Hematopoietic multipotent progenitor cell treated with erythropoietin and hydrocortisone succinate and interleukin-3 and kit ligand, for 8 days (in vitro differentiated cells): ENCODE data around the gene SLC2A1.
"Not testable (repeated sequence)": the region's sequence is repeated elsewhere in the genome, so short reads cannot be mapped to it uniquely, and the experiment has no call there.

Experiments
- DNase-seq: peaks from one replicate; pipeline ENCODE4 v3.0.0-alpha.2; 2015

SLC2A1 gene

DNA sequence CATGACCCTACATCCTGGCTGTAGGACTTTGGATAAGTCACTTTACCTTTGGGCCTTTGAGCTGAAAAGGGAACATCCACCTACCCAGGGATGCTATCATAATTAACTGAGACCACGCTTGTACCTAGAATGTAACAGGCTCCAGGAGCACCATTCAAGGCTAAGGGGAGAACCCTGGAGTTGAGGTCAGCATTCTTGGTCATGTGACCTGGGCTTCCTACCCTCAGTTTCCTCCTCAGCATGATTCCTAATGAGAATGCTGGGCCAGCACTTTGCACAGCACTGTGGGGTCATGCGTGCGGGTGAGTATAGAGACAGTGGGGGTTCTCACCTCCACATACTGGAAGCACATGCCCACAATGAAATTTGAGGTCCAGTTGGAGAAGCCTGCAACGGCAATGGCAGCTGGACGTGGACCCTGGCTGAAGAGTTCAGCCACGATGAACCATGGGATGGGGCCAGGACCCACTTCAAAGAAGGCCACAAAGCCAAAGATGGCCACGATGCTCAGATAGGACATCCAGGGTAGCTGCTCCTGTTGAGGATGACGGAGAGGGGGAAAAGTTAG, 31.3 kb downstream of the SLC2A1 start:
- DNase-seq, result no peak

DNA sequence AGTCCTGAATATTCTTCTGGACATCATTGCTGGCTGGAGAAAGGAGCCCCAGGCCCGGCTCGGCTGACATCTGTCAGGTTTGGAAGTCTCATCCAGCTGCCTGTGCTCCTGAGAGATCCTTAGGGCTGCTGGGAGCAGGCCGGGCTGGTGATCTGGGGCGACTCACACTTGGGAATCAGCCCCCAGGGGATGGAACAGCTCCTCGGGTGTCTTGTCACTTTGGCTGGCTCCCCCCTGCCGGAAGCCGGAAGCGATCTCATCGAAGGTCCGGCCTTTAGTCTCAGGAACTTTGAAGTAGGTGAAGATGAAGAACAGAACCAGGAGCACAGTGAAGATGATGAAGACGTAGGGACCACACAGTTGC, 31.8 kb downstream of the SLC2A1 start:
- no peak for DNase-seq

DNA sequence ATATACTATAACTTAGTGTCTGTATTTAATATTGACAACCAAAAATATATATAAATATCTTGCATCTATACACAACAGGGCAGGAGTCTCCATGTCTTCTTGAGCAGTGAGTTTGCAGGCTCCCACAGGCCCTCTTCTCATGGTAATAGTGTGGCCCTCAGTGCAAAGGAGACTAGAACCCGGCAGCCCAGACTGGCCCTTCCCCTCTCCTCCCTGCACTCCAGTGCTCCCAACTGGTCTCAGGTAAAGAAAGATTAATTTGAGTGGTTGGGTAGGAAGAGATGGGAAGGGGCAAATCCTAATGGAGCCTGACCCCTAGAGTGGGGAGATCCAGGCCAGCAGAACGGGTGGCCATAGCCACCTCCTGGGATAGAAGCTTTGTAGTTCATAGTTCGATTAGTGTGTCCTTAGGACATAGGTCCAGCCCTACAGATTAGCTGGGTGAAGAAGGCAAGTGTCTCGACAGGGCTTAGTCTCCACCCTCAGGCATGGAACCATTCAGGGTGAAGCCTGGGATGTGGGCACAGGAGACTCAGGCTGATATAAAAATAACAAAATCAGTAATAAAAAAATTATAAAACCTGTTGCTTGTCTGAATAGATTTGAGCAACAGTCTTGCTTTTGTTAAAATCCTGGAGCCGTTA, 32.3 kb downstream of the SLC2A1 start:
- no peak for DNase-seq

DNA sequence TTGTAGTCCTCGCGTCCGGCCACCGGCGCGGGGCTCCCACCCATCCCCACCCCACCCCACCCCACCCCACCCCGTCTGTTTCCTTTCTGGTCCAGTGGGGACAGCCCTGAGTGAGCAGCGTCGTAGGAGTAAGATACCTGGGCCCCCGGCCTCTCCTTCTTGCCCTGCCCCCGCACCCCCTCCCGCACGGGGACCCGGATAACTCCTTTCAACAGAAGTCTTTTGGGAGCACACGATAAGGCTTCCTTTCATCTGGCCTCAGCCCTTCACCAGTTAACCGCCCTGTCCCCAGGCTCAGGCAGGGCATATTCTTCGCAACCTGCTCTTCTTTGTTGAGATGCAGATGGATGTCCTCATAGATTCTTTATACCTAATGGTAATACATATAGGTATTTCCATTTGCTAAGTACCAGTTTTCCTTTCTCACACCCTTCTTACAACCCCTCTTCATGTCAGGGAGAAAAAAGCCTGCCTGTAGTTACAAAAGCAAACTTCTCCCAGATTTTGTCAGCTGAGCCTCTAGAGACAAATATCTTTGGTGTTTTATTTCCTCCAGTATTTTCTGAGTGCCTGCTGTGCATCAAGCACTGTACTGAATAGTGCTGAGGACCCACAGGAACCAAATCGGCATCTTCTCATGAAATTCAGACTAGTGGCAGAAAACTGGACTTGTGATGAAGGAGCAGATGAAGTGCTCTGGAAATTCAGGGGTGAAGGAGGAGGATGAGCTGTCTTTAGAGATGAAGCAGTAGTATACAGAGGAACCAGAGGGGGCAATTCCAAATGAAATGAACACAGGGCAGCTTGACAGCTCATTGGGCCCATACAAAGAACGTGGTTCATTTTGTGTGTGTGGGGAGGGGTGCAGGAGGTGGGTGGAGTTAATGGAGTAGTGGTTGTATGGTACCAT, 33.6 kb downstream of the SLC2A1 start:
- DNase-seq, result peak; percentile 96

DNA sequence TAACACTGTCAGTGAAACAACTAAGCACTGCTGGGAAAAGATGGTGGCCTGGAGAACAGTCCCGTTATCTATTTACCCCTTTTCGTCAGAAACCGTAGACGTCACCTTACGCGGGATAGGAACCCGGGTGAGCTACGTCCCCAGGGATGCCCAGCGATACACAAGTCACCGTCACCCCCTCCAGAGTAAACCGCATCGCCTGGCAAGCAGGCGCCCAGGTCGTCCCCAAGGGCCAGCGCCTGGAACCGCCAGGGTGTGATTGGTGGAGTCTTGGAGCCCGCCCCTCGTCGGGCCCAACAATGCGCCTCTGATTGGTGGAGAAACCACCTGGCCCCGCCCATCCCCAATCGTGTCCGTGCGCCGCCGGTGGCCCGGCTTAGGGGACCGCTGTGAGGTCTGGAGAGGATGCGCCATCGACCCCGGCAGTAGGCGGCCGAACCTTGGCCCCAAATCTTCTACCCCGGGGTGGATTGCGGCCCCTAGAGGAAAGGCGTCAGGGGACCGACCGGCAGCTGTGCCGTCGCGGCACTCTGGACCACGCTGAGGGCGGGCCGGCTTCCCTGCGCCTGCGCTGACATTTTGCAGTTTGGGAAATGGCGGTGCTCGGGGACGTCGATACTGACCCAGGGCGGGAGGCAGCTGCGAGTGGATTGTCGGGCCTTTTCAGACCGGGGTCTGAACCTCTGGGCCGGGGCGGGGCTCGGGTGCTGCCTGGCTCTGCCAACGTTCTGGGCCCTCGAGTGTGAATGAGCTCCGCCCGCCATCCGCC, 34.4 kb downstream of the SLC2A1 start:
- peak; percentile 95 for DNase-seq

DNA sequence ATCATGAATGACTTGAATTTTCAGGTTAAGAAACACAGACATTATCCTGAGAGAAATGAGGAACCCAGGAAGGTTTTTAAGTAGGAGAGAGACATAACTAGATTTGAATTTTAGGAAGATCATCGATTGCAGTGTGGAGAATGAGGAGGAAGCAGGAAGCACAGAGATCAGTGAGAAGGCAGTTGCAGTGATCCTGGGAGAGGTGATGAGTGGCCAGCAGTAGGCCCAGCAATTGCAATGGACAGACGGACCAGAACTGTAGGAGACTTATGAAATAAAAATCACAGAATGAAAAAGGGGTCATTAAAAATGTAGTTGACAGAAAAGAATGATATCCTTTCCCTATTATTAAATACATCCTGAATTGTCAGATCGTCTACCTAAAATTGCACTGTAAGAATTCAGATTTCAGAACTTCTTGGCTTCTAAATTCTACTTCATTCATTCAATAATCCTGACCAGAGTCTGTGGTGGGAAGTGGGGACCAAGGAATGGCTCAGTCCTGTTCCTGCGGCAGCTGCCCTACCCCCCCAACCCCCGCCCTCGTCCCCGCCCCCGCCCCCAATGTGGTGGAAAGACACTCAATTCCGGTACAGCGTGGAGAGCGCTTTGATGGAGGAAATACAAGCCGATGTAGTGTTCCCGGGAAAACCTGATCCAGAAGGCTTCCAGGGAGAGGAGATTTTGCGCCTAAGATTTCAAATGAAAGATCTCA, 35.1 kb downstream of the SLC2A1 start:
- DNase-seq, result no peak

DNA sequence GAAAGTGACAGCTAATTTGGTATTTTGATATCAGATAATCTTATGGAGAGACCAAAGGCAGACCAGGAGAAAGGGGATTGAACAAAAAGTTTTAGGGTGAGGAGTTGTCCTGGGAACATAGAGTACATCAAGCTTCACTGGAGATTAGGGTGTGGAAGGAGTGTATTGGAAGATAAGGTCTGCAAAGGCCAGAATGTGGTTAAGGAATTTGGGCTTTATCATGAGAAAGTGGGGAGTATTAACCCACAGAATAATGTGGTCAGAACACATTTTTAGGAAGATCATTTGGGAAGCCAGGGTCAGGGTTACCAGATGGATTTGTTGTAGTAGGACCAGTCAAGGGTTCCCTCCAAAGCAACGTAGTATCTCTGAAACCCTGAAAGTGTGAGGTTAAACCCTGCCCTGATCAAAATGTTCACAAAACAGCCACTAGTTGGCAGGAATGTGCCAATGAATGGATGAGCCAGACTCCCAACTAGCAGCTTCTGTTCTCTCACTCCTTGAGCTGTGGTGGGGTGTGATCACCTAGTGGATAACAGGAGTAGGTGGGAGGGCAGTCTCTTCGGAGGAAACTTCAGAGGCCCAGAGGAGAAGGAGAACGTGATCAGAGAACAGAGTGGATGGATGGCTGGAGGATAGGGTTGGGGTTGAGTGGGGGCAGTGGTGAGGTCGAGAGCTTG, 35.8 kb downstream of the SLC2A1 start:
- DNase-seq, result peak; percentile 93

DNA sequence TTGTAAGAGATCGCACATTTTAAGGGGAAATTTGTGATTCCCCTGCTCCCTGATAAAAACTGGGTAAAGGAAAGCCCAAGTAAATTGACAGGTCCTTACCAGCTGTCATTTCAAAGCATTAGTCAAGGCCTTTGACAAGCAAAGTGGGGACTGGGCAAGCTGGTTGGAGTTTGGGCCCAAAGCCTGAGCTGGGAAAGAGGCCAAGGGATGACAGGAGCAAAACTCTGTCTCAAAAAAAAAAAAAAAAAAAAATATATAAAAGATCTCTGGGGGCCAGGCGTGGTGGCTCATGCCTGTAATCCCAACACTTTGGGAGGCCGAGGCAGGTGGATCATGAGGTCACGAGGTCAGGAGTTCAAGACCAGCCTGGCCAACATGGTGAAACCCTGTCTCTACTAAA, 36.9 kb downstream of the SLC2A1 start:
- no peak for DNase-seq

DNA sequence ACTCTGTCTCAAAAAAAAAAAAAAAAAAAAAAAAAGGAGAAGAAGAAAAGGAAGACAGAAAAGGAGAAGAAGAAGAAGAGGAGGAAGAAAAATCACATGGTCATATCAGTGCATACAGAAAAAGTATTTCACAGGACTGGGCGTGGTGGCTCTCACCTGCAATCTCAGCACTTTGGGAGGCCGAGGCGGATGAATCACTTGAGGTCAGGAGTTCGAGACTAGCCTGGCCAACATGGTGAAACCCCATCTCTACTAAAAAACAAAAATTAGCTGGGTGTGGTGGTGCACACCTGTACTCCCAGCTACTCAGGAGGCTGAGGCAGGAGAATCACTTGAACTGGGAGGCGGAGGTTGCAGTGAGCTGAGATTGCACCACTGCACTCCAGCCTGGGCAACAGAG, 39.0 kb downstream of the SLC2A1 start:
- DNase-seq, result not testable (repeated sequence)

DNA sequence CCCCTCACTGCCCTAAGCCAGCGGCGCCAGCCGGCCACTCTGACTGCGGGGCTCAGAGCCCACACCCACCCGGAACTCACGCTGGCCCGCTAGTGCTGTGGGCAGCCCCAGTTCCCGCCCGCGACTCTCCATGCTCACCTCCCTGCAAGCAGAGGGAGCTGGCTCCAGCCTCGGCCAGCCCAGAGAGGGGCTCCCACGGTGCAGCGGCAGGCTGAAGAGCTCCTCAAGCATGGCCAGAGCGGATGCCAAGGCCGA, 41.5 kb downstream of the SLC2A1 start:
- DNase-seq, result no peak

DNA sequence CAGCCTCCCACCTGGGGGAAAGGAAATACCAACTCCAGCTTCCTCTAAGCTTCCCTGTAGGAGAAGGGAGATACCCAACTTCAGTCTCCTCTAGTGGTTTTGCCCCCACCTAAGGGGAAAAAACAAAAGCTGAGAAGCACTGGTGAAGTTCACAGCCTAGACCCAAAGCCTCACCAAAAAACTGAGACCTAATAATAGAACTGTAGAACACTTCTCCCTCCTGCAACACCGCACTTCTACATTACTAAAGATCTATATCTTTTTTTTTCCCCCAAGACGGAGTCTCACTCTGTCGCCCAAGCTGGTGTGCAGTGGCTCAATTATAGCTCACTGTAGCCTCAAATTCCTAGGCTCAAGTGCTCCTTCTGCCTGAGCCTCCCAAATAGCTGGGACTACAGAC, 43.2 kb downstream of the SLC2A1 start:
- DNase-seq, result no peak

DNA sequence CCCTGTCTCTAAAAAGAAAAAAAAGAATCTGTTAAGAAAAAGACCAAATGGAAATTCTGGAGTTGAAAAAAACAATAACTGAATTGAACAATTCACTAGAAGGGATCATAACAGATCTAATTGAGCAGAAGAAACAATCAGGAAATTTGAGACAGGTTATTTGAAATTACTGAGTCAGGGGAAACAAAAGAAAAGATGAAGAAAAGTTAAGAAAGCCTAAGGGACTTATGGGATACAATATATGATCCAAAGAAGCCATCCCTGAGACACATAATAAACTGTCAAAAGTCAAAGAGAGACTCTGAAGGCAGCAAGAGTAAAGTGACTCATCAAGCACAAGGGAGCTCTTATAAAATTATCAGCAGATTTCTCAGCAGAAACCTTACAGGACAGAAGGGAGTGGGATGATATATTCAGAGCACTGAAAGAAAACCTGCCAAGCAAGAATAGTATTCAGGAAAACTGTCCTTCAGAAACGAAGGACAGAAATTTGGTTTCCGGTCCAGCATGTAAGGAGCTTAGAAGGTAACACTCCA, 44.5 kb downstream of the SLC2A1 start:
- DNase-seq, result peak; percentile 36

DNA sequence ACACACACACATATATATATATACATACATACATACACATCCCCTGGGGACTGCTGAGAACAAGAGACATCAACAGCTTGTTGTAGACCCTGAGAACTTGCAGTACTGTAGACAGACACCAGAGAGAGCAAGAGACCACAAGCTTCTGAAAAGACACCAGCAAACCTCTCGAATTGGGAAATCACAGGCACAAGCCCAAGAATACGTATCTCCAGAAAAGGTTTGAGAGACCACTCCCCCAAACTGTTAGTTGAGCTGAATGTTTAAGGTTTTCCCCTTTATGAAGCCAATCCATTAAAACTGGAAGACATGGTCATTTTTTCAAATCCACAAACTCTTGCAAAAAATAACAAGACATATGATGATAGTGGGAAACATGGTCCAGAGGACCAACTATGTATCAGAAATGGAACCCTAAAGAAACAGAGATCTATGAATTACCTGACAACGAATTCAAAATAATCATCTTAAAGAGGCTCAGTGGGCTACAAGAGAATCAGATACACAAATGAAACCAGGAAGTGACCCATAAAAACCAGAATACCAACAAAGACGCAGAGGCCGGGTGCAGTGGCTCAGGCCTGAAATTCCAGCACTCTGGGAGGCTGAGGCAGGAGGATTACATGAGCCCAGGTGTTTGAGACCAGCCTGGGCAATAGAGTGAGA, 45.1 kb downstream of the SLC2A1 start:
- DNase-seq, result peak; percentile 90

DNA sequence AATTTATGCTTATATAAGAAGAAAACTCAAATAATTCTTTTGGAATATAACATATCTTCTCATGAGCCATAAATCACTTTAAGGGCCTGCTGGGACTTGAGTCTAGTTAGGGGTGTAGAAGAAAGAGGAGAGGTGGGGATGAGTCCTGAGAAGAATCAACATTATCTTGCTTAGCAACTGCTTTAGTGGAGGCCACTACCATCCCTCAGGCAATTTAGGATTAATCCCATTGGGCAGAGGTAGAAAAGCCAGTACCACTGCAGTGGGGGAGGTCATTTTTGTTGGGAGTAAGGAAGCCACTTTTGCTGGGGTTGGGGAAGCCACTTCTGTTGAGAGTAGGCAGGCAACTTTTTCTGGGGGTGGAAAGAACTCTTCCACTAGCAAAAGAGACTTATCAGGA, 47.7 kb downstream of the SLC2A1 start:
- DNase-seq, result no peak

DNA sequence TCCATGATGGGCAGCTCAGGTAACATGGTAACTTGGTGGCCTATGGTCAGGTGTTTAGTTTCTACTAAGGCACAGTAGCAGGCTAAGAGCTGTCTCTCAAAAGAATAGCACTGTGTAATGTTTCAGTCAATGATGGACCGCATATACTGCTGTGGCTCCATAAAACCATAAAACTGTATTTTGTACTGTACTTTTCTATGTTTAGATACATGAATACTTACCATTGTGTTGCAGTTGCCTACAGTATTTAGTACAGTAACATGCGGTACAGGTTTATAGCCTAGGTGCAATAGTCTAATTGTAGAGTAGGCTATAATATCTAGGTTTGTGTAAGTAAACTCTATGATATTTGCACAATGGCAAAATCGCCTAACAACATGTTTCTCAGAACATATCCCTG, 50.6 kb downstream of the SLC2A1 start:
- no peak for DNase-seq

DNA sequence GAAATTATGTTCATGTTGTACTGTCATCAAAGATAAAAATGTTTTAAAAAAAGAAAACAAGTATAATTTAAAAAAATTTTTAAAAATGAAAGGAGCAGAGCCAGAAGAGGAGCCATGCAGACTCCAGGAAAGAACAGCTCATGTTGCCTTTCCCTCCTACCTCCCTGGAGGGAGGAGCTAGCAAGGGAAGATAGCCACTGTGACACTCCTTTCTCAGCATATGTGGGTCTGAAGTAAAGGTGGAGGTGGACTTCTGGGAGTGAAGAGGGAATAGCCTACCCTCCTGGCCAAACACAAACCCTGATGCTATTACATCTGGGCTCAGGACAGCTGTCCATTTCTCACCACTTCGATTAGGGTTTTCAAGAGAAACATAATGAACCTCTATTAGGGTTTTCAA, 54.2 kb downstream of the SLC2A1 start:
- no peak for DNase-seq

DNA sequence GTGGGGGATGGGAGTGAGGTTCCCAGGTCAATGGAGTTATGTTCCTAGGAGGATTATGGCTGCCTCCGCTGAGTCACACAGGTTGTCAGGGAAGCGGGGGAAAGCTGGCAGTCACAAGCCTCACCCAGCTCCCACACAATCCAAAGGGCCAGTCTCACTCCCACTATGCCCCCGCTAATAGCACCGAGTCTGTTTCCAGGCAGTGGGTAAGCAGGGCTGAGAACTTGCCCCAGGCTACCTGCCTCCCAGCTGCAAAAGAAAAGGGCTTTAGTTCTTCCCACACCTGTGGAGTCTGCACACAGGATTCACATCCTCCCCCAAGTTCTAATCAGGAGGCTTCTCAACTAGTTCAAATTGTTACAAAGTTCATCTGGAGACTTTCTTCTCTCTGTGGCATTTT, 58.7 kb downstream of the SLC2A1 start:
- not testable (repeated sequence) for DNase-seq

DNA sequence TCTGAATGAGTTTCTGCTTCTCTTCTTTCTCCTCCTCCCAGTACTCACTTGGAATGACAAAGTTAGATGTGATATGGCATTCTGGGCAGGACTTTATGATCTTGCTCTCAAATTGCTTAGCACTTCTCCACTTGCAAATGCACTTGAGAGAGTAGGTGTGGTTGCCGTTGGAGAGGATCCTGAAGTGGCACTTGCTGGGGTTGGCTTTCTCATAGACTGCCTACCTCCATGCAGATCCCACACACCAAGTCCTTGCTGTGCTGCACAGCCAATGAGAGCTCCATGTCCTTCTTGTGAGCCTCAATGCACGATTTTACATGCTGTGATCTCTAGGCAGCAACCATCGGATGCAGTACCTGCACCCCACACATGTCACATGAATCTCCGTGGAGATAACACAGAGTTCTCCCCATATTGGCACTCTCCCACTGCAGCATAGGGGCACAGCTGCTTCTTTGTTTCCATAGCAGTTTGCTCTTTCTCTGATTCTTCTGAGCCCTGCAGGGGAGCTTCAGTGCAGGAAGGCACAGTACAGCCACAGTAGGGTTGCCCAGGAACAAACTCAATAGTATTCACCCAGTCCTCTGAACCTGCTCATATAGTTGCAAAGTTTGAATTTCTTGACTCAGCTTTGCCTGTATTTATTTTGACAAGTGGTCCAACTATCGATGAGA, 67.1 kb downstream of the SLC2A1 start:
- no peak for DNase-seq

DNA sequence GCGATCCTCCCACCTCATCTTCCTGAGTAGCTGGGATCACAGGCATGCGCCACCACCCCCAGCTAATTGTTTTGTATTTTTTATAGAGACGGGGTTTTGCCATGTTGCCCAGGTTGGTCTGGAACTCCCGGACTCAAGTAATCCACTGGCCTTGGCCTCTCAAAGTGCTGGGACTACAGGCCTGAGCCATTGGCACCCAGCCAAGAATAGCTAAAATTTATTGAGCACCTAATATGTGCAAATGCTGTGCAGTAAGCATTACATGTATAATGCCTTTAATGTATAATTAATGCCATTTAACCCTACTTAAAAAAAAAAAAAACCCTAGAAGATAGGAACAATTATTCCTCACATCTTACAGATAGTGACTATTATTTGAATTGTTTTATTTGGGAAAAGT, 69.4 kb downstream of the SLC2A1 start:
- no peak for DNase-seq

DNA sequence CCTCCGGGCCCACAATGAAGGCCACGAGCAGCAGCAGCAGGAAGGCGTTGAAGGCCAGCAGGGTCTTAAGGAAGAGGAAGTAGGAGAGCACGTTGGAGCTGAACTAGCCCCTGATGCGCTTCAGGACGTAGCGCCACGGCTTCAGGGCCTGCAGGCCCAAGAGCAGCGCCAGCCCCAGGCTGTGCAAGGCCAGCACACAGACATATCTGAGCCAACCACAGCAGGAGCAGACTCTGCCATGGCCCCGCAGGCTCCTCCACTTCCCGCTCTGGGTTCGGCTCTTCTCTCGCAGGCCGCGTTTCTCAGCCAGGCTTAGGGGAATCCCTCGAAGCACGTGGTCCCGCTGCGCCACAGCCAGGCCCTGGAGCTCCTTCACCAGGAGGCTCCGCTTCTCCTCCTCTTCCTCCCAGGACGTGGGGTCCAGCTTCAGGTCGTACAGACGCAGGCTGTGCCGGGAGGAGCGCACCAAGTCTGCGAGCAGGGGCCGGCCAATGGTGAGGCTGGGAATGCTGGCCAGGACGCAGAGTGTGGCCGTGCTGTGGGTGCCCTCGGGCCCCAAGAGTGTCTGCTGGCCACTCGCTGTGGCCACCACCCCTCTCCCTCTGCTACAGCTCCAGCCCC, 70.5 kb downstream of the SLC2A1 start:
- DNase-seq, result no peak

DNA sequence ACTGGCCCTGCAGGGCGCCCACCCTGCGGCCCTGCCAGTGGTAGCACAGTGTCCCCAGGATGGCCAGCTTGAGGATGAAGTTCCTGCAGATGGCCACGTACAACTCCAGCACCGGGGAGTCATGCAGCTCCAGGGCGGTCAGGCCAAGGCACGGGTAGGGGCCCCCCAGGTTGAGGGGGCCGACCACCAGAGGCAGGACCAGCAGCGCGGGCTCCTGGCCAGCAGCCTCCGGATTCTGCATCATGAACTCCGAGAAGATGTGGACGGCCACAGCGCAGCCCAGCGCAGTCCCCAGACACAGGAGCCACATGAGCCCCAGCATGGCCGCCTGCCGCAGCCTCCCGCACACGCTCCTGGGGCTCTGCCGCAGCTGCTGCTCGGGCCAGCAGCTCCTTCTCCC, 71.3 kb downstream of the SLC2A1 start:
- DNase-seq, result no peak
